Measurements from ENCODE around the gene SASS6.

GRCh38 chr1:100122177-100122576 lies 10.6 kb downstream of the SASS6 start:
- TF ChIP-seq EZH2 (IDR thresholded peaks at IDR 0.05; ENCODE audit: low read length, missing control alignments) = no peak
- TF ChIP-seq, protein P1, sequence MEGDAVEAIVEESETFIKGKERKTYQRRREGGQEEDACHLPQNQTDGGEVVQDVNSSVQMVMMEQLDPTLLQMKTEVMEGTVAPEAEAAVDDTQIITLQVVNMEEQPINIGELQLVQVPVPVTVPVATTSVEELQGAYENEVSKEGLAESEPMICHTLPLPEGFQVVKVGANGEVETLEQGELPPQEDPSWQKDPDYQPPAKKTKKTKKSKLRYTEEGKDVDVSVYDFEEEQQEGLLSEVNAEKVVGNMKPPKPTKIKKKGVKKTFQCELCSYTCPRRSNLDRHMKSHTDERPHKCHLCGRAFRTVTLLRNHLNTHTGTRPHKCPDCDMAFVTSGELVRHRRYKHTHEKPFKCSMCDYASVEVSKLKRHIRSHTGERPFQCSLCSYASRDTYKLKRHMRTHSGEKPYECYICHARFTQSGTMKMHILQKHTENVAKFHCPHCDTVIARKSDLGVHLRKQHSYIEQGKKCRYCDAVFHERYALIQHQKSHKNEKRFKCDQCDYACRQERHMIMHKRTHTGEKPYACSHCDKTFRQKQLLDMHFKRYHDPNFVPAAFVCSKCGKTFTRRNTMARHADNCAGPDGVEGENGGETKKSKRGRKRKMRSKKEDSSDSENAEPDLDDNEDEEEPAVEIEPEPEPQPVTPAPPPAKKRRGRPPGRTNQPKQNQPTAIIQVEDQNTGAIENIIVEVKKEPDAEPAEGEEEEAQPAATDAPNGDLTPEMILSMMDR (conservative IDR thresholded peaks at IDR 0.05 in 1 of 2, IDR thresholded peaks at IDR 0.05 in 1 of 2; ENCODE audit: low read depth in 1 of 2, low read length in 2 of 2) = no peak

All from fibroblast of lung (primary cell).